Measurements from ENCODE around the gene RINL. TPM values are rescaled to one million over a fixed set of nuclear protein-coding genes. Genes with fewer than 3 reads are reported as not detected.
"Not testable (repeated sequence)": the region's sequence is repeated elsewhere in the genome, so short reads cannot be mapped to it uniquely, and the experiment has no call there.

The RINL gene
- total and polyA plus RNA-seq, 9 donors: 1.1 to 4.7 (median 2.6) TPM

GRCh38 chr19:38861368-38861767 lies 16.7 kb downstream of the RINL start:
- Histone ChIP-seq H3K4me3 (no peak overlapping the region), H3K9me3 (no peaks in the 10 kb centered on the region), H3K36me3 (no peaks in the 10 kb centered on the region), H3K27ac (no peak overlapping the region), H3K4me1 (ENCODE audit: insufficient read depth) (peaks cover 1% of the 10 kb centered on the region), H3K27me3 (no peaks in the 10 kb centered on the region)
- intact Hi-C loops (cut with DNase I): no loop called here
- WGBS, 3 donors: 90 to 95% (median 93%) methylated on average over 3 of the region's 3 CpGs
- DNase-seq: no peak
- TF ChIP-seq EP300 (IDR thresholded peaks at IDR 0.05) (no peak), POLR2A (IDR thresholded peaks at IDR 0.05) (no peak)
- TF ChIP-seq, protein P1, sequence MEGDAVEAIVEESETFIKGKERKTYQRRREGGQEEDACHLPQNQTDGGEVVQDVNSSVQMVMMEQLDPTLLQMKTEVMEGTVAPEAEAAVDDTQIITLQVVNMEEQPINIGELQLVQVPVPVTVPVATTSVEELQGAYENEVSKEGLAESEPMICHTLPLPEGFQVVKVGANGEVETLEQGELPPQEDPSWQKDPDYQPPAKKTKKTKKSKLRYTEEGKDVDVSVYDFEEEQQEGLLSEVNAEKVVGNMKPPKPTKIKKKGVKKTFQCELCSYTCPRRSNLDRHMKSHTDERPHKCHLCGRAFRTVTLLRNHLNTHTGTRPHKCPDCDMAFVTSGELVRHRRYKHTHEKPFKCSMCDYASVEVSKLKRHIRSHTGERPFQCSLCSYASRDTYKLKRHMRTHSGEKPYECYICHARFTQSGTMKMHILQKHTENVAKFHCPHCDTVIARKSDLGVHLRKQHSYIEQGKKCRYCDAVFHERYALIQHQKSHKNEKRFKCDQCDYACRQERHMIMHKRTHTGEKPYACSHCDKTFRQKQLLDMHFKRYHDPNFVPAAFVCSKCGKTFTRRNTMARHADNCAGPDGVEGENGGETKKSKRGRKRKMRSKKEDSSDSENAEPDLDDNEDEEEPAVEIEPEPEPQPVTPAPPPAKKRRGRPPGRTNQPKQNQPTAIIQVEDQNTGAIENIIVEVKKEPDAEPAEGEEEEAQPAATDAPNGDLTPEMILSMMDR (IDR thresholded peaks at IDR 0.05): no peak

DNA sequence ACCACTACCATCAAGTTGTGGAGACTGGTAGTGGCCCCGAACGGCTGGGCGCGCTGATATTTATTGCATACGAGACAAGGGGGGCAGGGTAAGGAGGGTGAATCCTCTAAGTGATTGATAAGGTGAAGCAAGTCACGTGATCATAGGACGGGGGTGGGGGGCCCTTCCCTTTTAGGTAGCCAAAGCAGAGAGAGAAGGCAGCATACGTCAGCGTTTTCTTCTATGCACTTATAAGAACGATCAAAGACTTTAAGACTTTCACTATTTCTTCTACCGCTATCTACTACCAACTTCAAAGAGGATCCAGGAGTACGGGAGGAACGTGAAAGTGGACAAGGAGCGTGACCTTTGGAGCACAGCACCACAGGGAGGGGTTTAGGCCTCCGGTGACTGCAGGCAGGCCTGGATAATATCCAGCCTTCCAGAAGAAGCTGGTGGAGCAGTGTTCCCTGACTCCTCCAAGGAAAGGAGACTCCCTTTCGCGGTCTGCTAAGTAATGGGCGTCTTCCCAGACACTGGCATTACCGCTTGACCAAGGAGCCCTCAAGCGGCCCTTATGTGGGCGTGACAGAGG lies 18.4 kb downstream of the RINL start:
- H3K4me3 ChIP-seq; H3K9me3 ChIP-seq; H3K36me3 ChIP-seq; DNase-seq; H3K27me3 ChIP-seq; intact Hi-C loops (cut with DNase I); H3K27ac ChIP-seq; H3K4me1 ChIP-seq (ENCODE audit: insufficient read depth): not testable (repeated sequence)
- 32 to 33% (median 32%) methylated on average over 21 of the region's 21 CpGs for WGBS, 3 donors

GRCh38 chr19:38856813-38857212 lies 21.3 kb downstream of the RINL start:
- no peak for TF ChIP-seq POLR2A (IDR thresholded peaks at IDR 0.05)
- TF ChIP-seq EP300 (IDR thresholded peaks at IDR 0.05): no peak
- TF ChIP-seq, protein P1 (IDR thresholded peaks at IDR 0.05): no peak
- H3K4me3 ChIP-seq: no peak overlapping the region
- H3K27me3 ChIP-seq: no peaks in the 10 kb centered on the region
- no peak overlapping the region for H3K27ac ChIP-seq
- intact Hi-C loops (cut with DNase I): no loop called here
- H3K36me3 ChIP-seq: no peaks in the 10 kb centered on the region
- no peaks in the 10 kb centered on the region for H3K9me3 ChIP-seq
- WGBS, 3 donors: 84 to 88% (median 84%) methylated on average over 3 of the region's 3 CpGs
- DNase-seq: no peak
- H3K4me1 ChIP-seq (ENCODE audit: insufficient read depth): peaks cover 2% of the 10 kb centered on the region

DNA sequence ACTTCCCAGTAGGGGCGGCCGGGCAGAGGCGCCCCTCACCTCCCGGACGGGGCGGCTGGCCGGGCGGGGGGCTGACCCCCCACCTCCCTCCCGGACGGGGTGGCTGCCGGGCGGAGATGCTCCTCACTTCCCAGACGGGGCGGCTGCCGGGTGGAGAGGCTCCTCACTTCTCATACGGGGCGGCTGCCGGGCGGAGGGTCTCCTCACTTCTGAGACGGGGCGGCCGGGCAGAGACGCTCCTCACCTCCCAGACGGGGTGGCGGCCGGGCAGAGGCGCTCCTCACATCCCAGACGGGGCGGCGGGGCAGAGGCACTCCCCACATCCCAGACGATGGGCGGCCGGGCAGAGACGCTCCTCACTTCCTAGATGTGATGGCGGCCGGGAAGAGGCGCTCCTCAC lies 22.3 kb downstream of the RINL start:
- WGBS, 3 donors: 89 to 94% (median 90%) methylated on average over 2 to 29 of the region's 37 CpGs
- DNase-seq; H3K36me3 ChIP-seq; H3K4me3 ChIP-seq; H3K9me3 ChIP-seq; H3K4me1 ChIP-seq (ENCODE audit: insufficient read depth); H3K27me3 ChIP-seq; intact Hi-C loops (cut with DNase I); H3K27ac ChIP-seq: not testable (repeated sequence)

- intact Hi-C loops (cut with DNase I): loop anchor here in 2 of 4 donors (5.0 kb wide), 2 partner anchors 208 to 218 kb away; partner anchors contain the start of gene ACTN4 (in 1 of the 2)
- H3K27me3 ChIP-seq, DNase-seq: not testable (repeated sequence)
Measured at GRCh38 chr19:38854961-38855360, 23.1 kb downstream of the RINL start.

DNA sequence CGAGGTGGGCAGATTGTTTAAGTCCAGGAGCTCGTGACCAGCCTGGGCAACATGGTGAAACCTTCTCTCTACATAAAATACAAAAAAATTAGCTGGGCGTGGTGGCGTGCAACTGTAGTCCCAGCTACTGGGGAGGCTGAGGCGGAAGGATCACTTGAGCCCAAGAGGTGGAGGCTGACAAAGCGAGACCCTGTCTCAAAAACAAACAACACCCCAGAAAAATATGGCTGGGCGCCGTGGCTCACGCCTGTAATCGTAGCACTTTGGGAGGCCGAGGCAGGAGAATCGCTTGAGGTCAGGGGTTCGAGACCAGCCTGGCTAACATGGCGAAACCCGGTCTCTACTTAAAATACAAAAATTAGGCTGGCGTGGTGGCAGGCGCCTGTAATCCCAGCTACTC lies 24.9 kb downstream of the RINL start:
- intact Hi-C loops (cut with DNase I): loop anchor here in 2 of 4 donors (5.0 kb wide), 2 partner anchors 206 to 216 kb away; partner anchors contain the start of gene ACTN4 (in 1 of the 2)
- DNase-seq: peak in 2 of 5 donors; percentile 39 to 49
- WGBS, 3 donors: 82 to 89% (median 85%) methylated on average over 17 of the region's 17 CpGs
- Histone ChIP-seq H3K27me3 (no peaks in the 10 kb centered on the region), H3K36me3 (no peaks in the 10 kb centered on the region), H3K4me1 (ENCODE audit: insufficient read depth) (peaks cover 7% of the 10 kb centered on the region), H3K9me3 (no peaks in the 10 kb centered on the region), H3K27ac (no peak overlapping the region), H3K4me3 (peak overlapping the region; percentile 67)
- TF ChIP-seq, protein P1 (IDR thresholded peaks at IDR 0.05): no peak

More at GRCh38 chr19:38854961-38855360, 23.1 kb downstream of the RINL start:
- not testable (repeated sequence) for H3K36me3 ChIP-seq; H3K4me1 ChIP-seq (ENCODE audit: insufficient read depth); H3K27ac ChIP-seq; H3K4me3 ChIP-seq; H3K9me3 ChIP-seq
- 66 to 75% (median 72%) methylated on average over 3 of the region's 3 CpGs for WGBS, 3 donors

Measured in ovary (tissue), 9 donors.